Ishikawa (cell line): ENCODE results near the gene PAM16.

Source experiments
- CEBPB ChIP-seq: IDR thresholded peaks from 2 replicates; pipeline ENCODE4 v1.6.1; 2012
- CREB1 ChIP-seq: IDR thresholded peaks from 2 replicates; pipeline ENCODE4 v1.6.1; 2012; ENCODE audit warnings: low read depth
- EGR1 ChIP-seq: IDR thresholded peaks from 2 replicates; pipeline ENCODE4 v1.6.1; 2012
- EP300 ChIP-seq: IDR thresholded peaks from 2 replicates; pipeline ENCODE4 v1.6.1; 2012; ENCODE audit warnings: borderline replicate concordance
- FOXM1 ChIP-seq: IDR thresholded peaks from 2 replicates; pipeline ENCODE4 v1.6.1; 2012; ENCODE audit warnings: low read depth, borderline replicate concordance
- NFIC ChIP-seq: IDR thresholded peaks from 2 replicates; pipeline ENCODE4 v1.6.1; 2012
- RAD21 ChIP-seq: IDR thresholded peaks from 2 replicates; pipeline ENCODE4 v1.6.1; 2012; ENCODE audit warnings: low read depth
- REST ChIP-seq: IDR thresholded peaks from 2 replicates; pipeline ENCODE4 v1.6.1; 2012; ENCODE audit warnings: low read depth, mild to moderate bottlenecking
- TAF1 ChIP-seq: IDR thresholded peaks from 2 replicates; pipeline ENCODE4 v1.6.1; 2012; ENCODE audit warnings: low read depth, mild to moderate bottlenecking
- TCF12 ChIP-seq: IDR thresholded peaks from 2 replicates; pipeline ENCODE4 v1.6.1; 2012; ENCODE audit warnings: low read depth
- TEAD4 ChIP-seq: IDR thresholded peaks from 2 replicates; pipeline ENCODE4 v1.6.1; 2012
- YY1 ChIP-seq: IDR thresholded peaks from 2 replicates; pipeline ENCODE4 v1.6.1; 2012; ENCODE audit warnings: low read depth
- ZBTB7A ChIP-seq: IDR thresholded peaks from 2 replicates; pipeline ENCODE4 v1.6.1; 2012; ENCODE audit warnings: low read depth
- TF ChIP-seq, protein P1 (sequence below): IDR thresholded peaks from 2 replicates; pipeline ENCODE4 v1.6.1; 2012
- TF ChIP-seq, protein P2 (sequence below): IDR thresholded peaks from 2 replicates; pipeline ENCODE4 v1.6.1; 2012

Gene PAM16

DNA sequence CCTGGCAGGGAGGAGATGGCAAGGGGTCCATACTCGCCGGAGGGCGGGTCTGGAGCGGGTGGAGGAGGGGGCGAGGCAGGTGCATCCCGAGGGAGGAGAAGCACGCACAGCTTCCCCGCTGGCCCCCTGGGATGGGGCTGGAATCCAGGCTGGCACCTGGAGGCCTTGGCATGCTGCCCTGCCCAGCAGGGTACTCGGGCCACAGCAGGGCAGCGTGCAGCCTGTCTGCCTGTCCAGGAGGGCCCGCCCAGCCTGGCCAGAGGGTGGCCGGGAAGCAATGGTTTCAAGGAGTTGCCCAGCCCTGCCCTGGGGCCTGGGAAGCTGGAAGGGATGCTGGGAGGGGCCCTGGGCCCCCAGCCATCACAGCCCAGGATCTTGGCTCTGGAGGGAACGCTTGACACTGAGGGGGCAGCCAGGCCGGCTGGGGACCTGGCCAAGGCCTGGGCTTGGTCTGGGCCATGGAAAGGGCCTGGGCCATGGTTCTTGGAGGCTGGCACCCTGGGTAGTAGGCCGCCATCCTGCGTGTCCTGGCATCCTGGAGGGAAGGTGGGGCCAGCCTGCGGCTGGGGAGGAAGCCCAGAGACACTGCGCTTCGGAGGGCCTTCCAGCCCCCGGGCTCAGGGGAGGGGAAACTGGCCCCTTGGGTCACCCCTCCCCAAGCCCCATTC, 34.1 kb downstream of the PAM16 start:
- peak; percentile 23; the same call in 1 of the 2 replicates for TF ChIP-seq RAD21
- peak; percentile 95 for TF ChIP-seq EP300
- peak; percentile 71; the same call in 1 of the 2 replicates for TF ChIP-seq ZBTB7A
- TF ChIP-seq REST: no peak
- peak; percentile 100 for TF ChIP-seq NFIC
- peak; percentile 70; the same call in 1 of the 2 replicates for TF ChIP-seq CEBPB
- no peak; the same call in 1 of the 2 replicates for TF ChIP-seq YY1
- TF ChIP-seq TEAD4: peak; percentile 97
- TF ChIP-seq, protein P1, sequence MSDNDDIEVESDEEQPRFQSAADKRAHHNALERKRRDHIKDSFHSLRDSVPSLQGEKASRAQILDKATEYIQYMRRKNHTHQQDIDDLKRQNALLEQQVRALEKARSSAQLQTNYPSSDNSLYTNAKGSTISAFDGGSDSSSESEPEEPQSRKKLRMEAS: peak; percentile 83
- peak; percentile 99 for TF ChIP-seq TCF12
- TF ChIP-seq, protein P2, sequence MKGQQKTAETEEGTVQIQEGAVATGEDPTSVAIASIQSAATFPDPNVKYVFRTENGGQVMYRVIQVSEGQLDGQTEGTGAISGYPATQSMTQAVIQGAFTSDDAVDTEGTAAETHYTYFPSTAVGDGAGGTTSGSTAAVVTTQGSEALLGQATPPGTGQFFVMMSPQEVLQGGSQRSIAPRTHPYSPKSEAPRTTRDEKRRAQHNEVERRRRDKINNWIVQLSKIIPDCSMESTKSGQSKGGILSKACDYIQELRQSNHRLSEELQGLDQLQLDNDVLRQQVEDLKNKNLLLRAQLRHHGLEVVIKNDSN: no peak
- peak; percentile 80 for TF ChIP-seq FOXM1
- TF ChIP-seq EGR1: peak; percentile 63; the same call in 1 of the 2 replicates
- TF ChIP-seq TAF1: no peak; the same call in 1 of the 2 replicates

DNA sequence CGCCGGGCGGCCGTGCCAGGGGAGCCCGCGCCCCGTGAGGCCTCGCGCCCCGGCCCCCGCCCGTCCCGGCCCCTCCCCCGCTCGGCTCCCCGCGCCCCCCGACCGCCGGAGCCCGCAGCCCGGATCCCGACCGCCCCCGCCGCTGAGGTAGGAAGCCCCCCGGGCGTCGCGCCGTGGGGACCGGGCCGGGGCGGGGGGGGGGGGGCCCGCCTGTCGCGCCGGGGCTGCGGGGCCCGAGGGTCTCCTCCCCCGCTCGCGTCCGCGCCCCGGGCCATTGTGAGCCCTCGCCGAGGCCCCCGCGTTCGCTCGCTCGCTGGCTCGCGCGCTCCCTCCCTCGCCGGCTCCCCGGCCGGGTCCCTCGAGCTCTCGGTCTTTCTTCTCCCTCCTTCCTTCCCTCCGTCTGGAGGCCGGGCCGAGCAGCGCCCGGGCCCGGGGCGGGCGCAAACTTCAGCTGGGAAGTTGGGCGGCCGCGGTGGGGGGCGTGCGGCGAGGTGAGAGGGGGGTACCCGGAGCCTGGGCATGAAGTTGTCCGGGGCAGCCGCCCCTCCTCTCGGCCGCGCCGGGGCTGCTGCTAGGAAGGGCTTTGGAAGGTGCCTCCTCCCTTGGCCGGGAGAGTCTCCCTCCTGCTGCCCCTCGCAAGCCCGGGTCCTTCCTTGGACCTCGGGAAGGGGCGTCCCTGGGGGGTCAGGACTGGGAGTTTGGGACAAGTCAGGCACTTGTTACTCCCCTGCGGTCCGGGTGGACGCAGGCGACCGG, 34.8 kb downstream of the PAM16 start:
- TF ChIP-seq ZBTB7A (peak; percentile 96), EGR1 (no peak), TCF12 (no peak), REST (no peak), EP300 (no peak), TAF1 (peak; percentile 51), NFIC (no peak), TEAD4 (no peak)
- TF ChIP-seq, protein P1: no peak
- TF ChIP-seq, protein P2: no peak

- TF ChIP-seq NFIC: 0 out of 2 replicates have a peak, but pooled peaks have one; percentile 4
- no peak for TF ChIP-seq CREB1
- TF ChIP-seq, protein P2: no peak
- no peak for TF ChIP-seq YY1
- no peak for TF ChIP-seq EP300
- peak; percentile 26; the same call in 1 of the 2 replicates for TF ChIP-seq TCF12
- no peak for TF ChIP-seq CEBPB
- TF ChIP-seq, protein P1: 0 out of 2 replicates have a peak, but pooled peaks have one; percentile 4
- TF ChIP-seq ZBTB7A: peak; percentile 65; the same call in 1 of the 2 replicates
- no peak for TF ChIP-seq REST
These were observed 35.7 kb downstream of the PAM16 start, which contains the start of gene GLIS2 for GRCh38 chr16:4315186-4316107. TSS of gene GLIS2 (plus strand) at chr16:4316067. CDS start at chr16:4332281, 16,214 bp downstream.
